C4-2B (cell line): ENCODE results near the gene PRDM15.

Source experiments
- ZFX ChIP-seq: fragments of 450-650 bp; IDR thresholded peaks from 2 replicates; pipeline ENCODE4 v1.6.1; 2017
- TF ChIP-seq, protein P1 (sequence below): fragments of 450-650 bp; conservative IDR thresholded peaks from 2 replicates; pipeline ENCODE4 v1.5.1; 2017; ENCODE audit warnings: mild to moderate bottlenecking

DNA sequence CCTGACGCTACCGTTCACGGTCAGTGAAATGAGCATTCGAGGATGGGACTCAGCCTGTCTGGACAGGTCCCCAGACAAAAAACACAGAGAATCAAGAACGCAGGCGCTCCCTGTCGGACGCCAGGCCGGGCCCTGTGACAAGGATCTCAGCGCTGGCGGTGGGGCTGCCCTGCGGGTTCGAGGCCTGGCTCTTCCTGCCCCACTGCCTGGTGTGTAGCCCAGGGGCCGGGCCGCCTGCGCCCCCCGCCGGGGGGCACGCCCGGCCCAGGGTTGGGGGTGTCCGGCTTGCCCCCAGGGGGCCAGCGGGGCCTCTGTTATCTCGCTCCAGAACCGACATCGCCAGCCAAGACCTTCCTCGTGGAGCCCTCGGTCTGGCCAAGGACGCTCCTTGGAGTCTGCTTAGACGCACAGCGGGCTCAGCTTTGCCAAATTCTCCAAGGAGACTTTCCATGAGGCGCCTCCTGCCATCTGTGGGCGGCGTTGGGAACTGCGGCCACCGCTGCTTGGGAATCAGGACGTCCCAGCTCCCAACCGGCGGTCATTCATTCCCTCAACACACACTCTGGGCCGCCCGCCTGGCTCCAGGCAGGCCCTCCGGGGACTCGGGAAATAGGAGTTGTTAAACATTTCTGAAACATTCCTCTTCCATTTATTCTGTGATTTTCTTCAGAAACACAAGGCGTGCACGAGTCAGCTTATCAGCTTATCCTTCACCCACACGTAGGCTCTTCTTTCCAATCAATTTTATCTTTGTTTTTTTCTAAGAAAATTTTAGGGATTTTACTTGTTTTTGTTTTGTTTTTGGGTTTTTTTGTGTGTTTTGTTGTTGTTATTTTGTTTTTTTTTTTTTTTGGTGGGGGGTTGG, 101.0 kb downstream of the PRDM15 start:
- TF ChIP-seq, protein P1, sequence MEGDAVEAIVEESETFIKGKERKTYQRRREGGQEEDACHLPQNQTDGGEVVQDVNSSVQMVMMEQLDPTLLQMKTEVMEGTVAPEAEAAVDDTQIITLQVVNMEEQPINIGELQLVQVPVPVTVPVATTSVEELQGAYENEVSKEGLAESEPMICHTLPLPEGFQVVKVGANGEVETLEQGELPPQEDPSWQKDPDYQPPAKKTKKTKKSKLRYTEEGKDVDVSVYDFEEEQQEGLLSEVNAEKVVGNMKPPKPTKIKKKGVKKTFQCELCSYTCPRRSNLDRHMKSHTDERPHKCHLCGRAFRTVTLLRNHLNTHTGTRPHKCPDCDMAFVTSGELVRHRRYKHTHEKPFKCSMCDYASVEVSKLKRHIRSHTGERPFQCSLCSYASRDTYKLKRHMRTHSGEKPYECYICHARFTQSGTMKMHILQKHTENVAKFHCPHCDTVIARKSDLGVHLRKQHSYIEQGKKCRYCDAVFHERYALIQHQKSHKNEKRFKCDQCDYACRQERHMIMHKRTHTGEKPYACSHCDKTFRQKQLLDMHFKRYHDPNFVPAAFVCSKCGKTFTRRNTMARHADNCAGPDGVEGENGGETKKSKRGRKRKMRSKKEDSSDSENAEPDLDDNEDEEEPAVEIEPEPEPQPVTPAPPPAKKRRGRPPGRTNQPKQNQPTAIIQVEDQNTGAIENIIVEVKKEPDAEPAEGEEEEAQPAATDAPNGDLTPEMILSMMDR: peak; percentile 92
- TF ChIP-seq ZFX: no peak
